Measurements from ENCODE around the gene PCDH9.
"Not testable (repeated sequence)": the region's sequence is repeated elsewhere in the genome, so short reads cannot be mapped to it uniquely, and the experiment has no call there.

PCDH9 gene

GRCh38 chr13:67128136-67128535, 102.0 kb downstream of the PCDH9 start:
- DNase-seq (ENCODE audit: low read depth in 4 of 4, low spot score in 1 of 4), result no peak

GRCh38 chr13:67125681-67126080, 104.5 kb downstream of the PCDH9 start:
- no peak for DNase-seq (ENCODE audit: low read depth in 4 of 4, low spot score in 1 of 4)

GRCh38 chr13:67123165-67123564, 107.0 kb downstream of the PCDH9 start:
- no peak for DNase-seq (ENCODE audit: low read depth in 4 of 4, low spot score in 1 of 4)

GRCh38 chr13:67122251-67122650, 107.9 kb downstream of the PCDH9 start:
- DNase-seq (ENCODE audit: low read depth in 4 of 4, low spot score in 1 of 4), result no peak

- DNase-seq (ENCODE audit: low read depth in 4 of 4, low spot score in 1 of 4), result no peak
Observed at GRCh38 chr13:67120872-67121531, 109.1 kb downstream of the PCDH9 start.

GRCh38 chr13:67119481-67119894, 110.6 kb downstream of the PCDH9 start:
- no peak for DNase-seq (ENCODE audit: low read depth in 4 of 4, low spot score in 1 of 4)

GRCh38 chr13:67118277-67118676, 111.9 kb downstream of the PCDH9 start:
- no peak for DNase-seq (ENCODE audit: low read depth in 4 of 4, low spot score in 1 of 4)

- DNase-seq (ENCODE audit: low read depth in 4 of 4, low spot score in 1 of 4), result no peak
Observed at GRCh38 chr13:67117010-67117550, 113.1 kb downstream of the PCDH9 start.

- DNase-seq (ENCODE audit: low read depth in 4 of 4, low spot score in 1 of 4), result no peak
Observed at GRCh38 chr13:67107979-67108378, 122.2 kb downstream of the PCDH9 start.

GRCh38 chr13:67106502-67107057, 123.6 kb downstream of the PCDH9 start:
- no peak for DNase-seq (ENCODE audit: low read depth in 4 of 4, low spot score in 1 of 4)

- no peak for DNase-seq (ENCODE audit: low read depth in 4 of 4, low spot score in 1 of 4)
Observed at GRCh38 chr13:67101730-67102467, 128.2 kb downstream of the PCDH9 start.

- DNase-seq (ENCODE audit: low read depth in 4 of 4, low spot score in 1 of 4), result no peak
Observed at GRCh38 chr13:67100730-67101129, 129.4 kb downstream of the PCDH9 start.

- no peak for DNase-seq (ENCODE audit: low read depth in 4 of 4, low spot score in 1 of 4)
Observed at GRCh38 chr13:67099494-67099893, 130.6 kb downstream of the PCDH9 start.

- no peak for DNase-seq (ENCODE audit: low read depth in 4 of 4, low spot score in 1 of 4)
Observed at GRCh38 chr13:67097892-67098452, 132.2 kb downstream of the PCDH9 start.

GRCh38 chr13:67096893-67097292, 133.2 kb downstream of the PCDH9 start:
- DNase-seq (ENCODE audit: low read depth in 4 of 4, low spot score in 1 of 4), result not testable (repeated sequence)

- DNase-seq (ENCODE audit: low read depth in 4 of 4, low spot score in 1 of 4), result no peak
Observed at GRCh38 chr13:67096418-67096817, 133.7 kb downstream of the PCDH9 start.

GRCh38 chr13:67095621-67096020, 134.5 kb downstream of the PCDH9 start:
- no peak for DNase-seq (ENCODE audit: low read depth in 4 of 4, low spot score in 1 of 4)

GRCh38 chr13:67094952-67095351, 135.2 kb downstream of the PCDH9 start:
- no peak for DNase-seq (ENCODE audit: low read depth in 4 of 4, low spot score in 1 of 4)

- DNase-seq (ENCODE audit: low read depth in 4 of 4, low spot score in 1 of 4), result no peak
Observed at GRCh38 chr13:67094078-67094477, 136.1 kb downstream of the PCDH9 start.

- no peak for DNase-seq (ENCODE audit: low read depth in 4 of 4, low spot score in 1 of 4)
Observed at GRCh38 chr13:67091603-67092002, 138.5 kb downstream of the PCDH9 start.

GRCh38 chr13:67090856-67091255, 139.3 kb downstream of the PCDH9 start:
- DNase-seq (ENCODE audit: low read depth in 4 of 4, low spot score in 1 of 4), result no peak

- DNase-seq (ENCODE audit: low read depth in 4 of 4, low spot score in 1 of 4), result no peak
Observed at GRCh38 chr13:67087527-67087926, 142.6 kb downstream of the PCDH9 start.

All from stimulated activated CD4-positive, alpha-beta T cell treated with anti-CD3 and anti-CD28 coated beads, Interleukin-1b, Interleukin-23, amount 100 ng/mL, for 24 hours (primary cell).